HCEC 1CT (cell line): ENCODE measurements around the gene MMP15.

Experiments
- DNase-seq: peaks from one replicate; pipeline ENCODE4 v3.0.0-alpha.2; 2017

The MMP15 gene

GRCh38 chr16:58035356-58036170, 10.0 kb downstream of the MMP15 start:
- no peak for DNase-seq

GRCh38 chr16:58036943-58037342, 11.4 kb downstream of the MMP15 start:
- DNase-seq: no peak

DNA sequence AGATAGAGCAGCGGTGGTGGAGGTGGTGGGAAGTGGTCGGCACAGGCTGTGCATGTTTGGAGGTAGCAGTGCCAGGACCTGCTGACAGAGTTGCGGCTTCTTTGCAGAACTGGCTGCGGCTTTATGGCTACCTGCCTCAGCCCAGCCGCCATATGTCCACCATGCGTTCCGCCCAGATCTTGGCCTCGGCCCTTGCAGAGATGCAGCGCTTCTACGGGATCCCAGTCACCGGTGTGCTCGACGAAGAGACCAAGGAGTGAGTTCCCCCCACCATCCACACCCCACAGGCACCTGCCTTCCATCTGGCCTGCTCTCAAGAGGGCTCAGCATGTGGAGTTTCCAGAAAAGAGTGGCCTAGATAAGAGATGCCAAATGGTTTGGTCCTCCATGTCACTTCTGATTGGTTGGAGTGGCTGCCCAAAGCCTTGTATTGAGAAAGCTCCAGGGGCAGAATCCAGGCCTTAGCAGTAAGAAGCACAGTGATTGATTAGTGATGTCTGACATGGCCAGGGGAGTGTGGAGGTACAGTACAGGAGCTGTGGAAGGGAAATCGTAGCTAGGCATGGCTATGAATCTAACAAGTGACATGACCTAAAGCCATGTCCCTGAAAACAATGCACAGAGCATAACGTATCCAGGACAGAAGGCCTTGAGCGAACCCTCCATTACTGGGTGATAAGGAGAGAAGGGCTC, 12.0 kb downstream of the MMP15 start:
- no peak for DNase-seq

DNA sequence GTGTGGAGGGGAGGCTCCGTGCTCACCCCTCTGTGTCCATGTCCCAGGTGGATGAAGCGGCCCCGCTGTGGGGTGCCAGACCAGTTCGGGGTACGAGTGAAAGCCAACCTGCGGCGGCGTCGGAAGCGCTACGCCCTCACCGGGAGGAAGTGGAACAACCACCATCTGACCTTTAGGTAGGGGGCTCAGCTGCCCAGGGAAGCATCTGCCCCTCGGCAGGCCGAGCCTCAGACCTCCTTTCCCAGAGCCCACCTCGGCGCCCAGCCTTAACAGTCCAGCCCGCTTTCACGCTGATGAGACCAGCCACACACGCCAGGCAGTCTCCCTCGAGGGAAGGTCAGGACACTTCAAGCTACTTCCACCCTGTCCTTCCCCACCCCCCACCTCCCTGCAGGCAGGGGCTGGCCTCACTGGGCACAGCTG, 12.7 kb downstream of the MMP15 start:
- DNase-seq: no peak

DNA sequence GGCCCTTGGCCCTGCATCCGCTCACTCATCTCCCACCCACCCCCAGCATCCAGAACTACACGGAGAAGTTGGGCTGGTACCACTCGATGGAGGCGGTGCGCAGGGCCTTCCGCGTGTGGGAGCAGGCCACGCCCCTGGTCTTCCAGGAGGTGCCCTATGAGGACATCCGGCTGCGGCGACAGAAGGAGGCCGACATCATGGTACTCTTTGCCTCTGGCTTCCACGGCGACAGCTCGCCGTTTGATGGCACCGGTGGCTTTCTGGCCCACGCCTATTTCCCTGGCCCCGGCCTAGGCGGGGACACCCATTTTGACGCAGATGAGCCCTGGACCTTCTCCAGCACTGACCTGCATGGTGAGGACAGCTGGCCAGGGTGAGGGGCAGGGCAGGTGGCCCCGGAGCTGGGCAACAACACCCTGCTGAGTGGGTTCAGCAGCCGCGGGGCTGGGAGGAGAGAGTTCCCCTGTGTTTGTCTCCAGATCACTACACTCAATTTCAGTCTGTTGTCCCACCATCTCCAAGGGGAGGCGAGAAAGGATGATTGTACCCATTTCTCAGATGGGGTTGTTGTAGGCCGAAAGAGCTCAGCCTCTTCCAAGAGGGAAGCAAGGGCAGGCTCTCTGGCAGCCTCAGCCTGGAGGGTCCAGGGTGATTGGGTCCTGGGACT, 14.4 kb downstream of the MMP15 start:
- no peak for DNase-seq

- DNase-seq: no peak
These were observed 14.9 kb downstream of the MMP15 start for GRCh38 chr16:58040496-58040846.

DNA sequence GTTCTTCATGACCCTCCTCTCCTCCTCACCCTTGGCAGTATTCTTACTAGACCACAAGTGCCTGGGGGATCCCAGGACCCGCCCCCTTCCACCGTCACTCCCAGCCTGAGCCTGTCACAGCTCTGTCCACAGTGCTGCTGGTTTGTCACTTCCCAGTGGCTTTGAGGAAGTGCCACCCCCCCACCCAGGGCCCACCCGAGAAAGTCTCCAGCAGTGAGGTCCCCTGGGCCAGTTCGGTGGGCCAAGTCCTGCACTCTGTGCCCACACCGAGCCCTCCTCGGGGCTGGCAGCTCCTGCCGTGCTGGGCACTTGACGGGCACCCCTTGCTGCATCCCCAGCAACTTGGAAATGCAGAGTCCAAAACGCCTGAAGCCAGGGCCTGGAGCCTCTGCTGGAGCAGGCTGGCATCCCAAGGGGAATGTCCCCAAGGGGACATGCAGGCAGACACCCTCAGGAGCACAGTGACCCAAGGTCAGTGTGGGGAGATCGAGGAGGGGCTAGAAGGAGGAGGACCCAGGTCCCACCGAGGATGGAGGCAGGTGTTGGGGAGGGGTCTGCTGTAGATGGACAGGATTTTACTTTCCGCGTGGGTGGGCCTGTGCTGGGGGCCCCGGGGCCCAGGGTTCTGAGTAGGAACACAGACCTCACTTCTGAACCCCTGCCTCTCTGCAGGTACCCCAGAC, 15.5 kb downstream of the MMP15 start:
- DNase-seq: no peak

- no peak for DNase-seq
These were observed 16.0 kb downstream of the MMP15 start for GRCh38 chr16:58041628-58041955.

DNA sequence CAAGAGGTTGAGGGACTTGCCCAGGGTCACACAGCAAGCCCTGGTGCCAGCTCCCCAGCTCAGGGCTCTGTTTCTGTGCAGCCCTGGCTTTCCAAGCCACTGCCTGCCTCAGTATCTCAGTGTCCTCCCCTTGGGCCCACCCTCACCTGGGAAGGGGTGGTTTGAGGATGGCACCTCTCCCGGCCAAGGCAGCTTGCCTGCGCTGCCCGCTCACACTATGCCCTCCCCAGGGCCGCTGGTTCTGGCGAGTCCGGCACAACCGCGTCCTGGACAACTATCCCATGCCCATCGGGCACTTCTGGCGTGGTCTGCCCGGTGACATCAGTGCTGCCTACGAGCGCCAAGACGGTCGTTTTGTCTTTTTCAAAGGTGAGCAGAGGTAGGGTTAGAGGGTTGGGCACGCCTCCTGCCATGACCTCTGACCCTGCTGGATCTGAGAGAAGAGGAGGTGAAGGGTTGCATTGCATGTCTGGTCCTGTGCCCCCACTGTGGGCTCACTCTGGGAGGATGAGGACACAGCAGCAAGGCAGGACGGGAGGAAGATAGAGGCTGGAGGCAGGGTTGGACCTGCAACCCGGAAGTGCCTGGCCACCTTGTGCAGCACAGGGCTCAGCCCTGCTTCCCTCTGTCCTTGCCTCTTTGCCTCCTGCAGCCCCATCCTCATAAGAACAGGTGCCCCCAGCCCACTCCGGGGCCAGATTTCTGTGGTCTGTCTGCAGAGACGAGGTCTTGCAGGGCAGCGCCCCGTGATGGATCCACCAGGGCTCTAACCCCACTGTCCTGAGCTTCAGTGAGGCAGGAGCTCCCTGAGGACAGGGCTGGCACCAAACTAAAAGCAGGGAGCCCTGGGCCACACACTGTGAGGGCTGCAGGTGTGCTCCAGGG, 16.7 kb downstream of the MMP15 start:
- no peak for DNase-seq

GRCh38 chr16:58042886-58043515, 17.4 kb downstream of the MMP15 start:
- no peak for DNase-seq

- DNase-seq: no peak
These were observed 18.1 kb downstream of the MMP15 start for GRCh38 chr16:58043571-58044155.

GRCh38 chr16:58044266-58045019, 18.9 kb downstream of the MMP15 start:
- DNase-seq: no peak

DNA sequence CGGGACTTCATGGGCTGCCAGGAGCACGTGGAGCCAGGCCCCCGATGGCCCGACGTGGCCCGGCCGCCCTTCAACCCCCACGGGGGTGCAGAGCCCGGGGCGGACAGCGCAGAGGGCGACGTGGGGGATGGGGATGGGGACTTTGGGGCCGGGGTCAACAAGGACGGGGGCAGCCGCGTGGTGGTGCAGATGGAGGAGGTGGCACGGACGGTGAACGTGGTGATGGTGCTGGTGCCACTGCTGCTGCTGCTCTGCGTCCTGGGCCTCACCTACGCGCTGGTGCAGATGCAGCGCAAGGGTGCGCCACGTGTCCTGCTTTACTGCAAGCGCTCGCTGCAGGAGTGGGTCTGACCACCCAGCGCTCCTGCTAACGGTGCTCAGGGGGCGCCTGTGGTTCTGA, 19.5 kb downstream of the MMP15 start:
- no peak for DNase-seq

DNA sequence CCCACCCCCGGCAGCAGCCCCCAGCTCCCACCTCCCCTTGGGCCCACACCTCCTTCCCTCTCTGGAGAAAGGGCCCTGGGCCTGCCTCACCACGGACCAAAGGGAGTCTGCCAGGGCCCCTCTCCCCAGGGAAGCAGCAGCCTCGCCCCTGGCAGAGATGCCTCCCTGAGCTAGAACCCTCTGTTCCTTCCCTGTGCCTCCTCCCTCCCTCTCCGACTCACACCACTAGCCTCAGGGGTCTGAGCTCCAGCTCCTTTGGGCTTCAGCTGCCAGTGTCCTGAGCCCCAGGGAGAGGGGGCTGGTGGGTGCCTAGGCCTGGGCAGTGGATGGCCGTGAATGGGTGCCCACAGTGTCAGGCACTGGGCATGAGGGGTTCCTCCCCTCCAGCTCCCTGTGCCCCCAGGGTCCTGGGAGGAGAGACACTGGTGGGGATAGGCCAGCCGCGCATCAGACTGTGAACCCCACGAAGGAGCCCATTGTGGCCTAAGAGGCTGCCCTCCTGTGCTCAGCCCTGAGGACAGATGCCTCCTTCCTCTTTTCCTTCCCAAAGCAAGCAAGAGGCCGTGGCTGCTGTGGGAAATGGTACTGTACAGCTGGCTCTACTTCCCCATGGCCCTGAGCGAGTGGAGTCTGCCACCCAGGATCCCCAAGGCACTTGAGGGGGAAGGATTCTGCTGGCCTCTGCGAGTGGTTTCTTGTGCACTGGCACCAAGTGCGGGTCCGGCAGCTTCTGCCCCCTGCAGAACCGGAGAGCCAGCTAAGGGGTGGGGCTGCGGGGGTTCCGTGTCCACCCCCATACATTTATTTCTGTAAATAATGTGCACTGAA, 20.7 kb downstream of the MMP15 start:
- no peak for DNase-seq

DNA sequence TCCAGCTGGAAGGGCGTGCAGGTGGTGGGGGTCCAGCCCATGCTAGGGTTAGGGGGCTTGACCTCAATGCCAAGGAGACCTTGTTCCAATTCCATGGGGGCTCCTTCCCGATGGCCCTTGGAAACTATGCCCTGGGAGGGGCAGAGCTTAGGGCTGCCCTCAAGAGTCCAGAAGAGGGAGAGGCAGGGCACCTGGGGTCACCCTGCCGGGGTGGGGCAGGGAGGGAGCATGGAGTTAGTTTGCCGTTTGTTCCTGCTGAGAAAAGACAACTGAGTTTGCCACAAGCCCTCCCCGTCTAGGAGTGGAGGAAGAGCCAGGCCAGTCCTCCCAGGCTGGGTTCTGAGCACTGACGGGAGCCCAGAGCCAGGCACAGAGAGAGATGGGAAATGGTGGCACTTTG, 21.4 kb downstream of the MMP15 start:
- DNase-seq: no peak

- no peak for DNase-seq
These were observed 22.2 kb downstream of the MMP15 start for GRCh38 chr16:58047557-58048348.

GRCh38 chr16:58048494-58049231, 23.1 kb downstream of the MMP15 start:
- DNase-seq: no peak
